T-helper 1 cell treated with Interleukin-12 subunit alpha and Interleukin-12 subunit beta and Interleukin-4 antibody, amounts not matched to agents 30 ng/mL and 1 ng/mL, for 36 hours (primary cell): ENCODE results near the gene TMEM39B. TPM values are rescaled to one million over a fixed set of nuclear protein-coding genes. Genes with fewer than 3 reads are reported as not detected.

Experiments
- intact Hi-C: fragments of 100-400 bp; cut with micrococcal nuclease; formaldehyde crosslinking; loops from one replicate; pipeline ENCODE4 v1.15.1; 2024
- total RNA-seq: library from RNA; stranded (reverse); gene quantifications from 2 replicates; pipeline ENCODE4 v1.2.3, GENCODE V29; 2022

The TMEM39B gene
- total RNA-seq, 1 donor from 2014 or later, result 33.1 TPM

DNA sequence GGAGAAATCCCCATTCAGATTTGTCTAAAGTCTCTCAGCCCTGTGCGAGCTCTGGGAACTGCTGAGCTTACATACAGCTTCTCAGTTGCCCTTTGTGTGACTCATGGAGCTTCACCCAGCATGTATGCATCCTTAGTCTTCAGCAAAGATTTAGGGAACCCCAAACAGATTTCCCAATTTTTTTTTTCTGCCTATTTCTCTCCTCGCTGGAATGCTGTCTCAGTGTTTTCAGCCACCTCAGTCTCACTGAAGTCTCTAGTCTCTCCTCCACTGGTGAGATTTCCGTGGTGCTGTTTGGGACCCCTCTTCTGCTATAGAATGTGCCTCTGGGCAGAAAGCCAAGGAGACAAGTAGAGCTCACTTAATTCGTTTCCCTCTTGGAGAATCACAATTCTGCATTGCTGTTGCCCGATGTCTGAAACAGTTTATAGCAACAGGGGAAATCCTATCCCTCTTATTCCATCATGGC is 78.6 kb downstream of the TMEM39B start:
- intact Hi-C loops, result no loop called here

Other genes with a start within 250 kb of the TMEM39B start
- 572 and 600 TPM in 2 replicates for gene PTP4A2, start 134.6 kb upstream of the TMEM39B start, total RNA-seq
- gene KHDRBS1, start 59.1 kb upstream of the TMEM39B start, total RNA-seq, result 154 and 158 TPM in 2 replicates
- 72.7 and 73.6 TPM in 2 replicates for gene KPNA6, start 35.1 kb downstream of the TMEM39B start, total RNA-seq
- gene TXLNA, start 106.7 kb downstream of the TMEM39B start, total RNA-seq, result 96.7 and 97.3 TPM in 2 replicates
- gene CCDC28B, start 127.7 kb downstream of the TMEM39B start, total RNA-seq, result 31.7 and 33.2 TPM in 2 replicates
- 2.5 and 3.6 TPM in 2 replicates for gene IQCC, start 132.7 kb downstream of the TMEM39B start, total RNA-seq
- 0.22 TPM in 1 of 2 replicates, not detected in the other for gene DCDC2B, start 136.2 kb downstream of the TMEM39B start, total RNA-seq
- gene TMEM234, start 149.4 kb downstream of the TMEM39B start, total RNA-seq, result 17.1 and 21.7 TPM in 2 replicates
- gene EIF3I, start 149.5 kb downstream of the TMEM39B start, total RNA-seq, result 196 and 197 TPM in 2 replicates
- 0.22 and 0.68 TPM in 2 replicates for gene FAM167B, start 174.3 kb downstream of the TMEM39B start, total RNA-seq
- gene LCK, start 178.3 kb downstream of the TMEM39B start, total RNA-seq, result 425 and 440 TPM in 2 replicates
- 208 and 210 TPM in 2 replicates for gene HDAC1, start 219.1 kb downstream of the TMEM39B start, total RNA-seq